ENCODE results near the gene KLHL33. TPM values are rescaled to one million over a fixed set of nuclear protein-coding genes. Genes with fewer than 3 reads are reported as not detected.

The KLHL33 gene
- total RNA-seq, 2 experiments from 2014 or later = 3.4 to 3.6 TPM

DNA sequence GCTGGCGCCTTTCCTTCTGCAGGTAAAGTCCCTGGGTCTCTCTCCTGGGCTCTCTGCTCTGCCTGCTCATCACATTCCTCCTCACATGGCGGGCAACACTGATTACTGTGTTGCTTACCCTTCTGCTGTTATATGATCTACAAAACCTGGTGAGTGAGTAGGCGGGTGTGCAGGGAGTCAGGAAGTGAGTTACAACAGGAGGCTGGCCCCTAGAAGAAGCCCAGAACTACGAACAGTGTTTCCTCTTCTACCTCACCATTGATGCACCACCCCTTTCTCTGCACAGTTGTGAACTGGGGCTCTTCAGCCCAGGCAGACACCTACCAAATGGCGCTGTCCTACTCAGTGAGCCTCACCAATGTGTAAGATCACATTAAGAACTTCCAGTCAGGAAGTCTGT is 4.9 kb upstream of the KLHL33 start:
- POLR2A ChIA-PET = interaction anchor here (0.5 to 3.1 kb wide), 6 partner anchors 11 to 25 kb away, joined by 3 to 18 read pairs (median 4); partner anchors contain the start of genes APEX1, OSGEP and PIP4P1
- Mint-ChIP-seq H3K27me3 (no peaks in the 10 kb centered on the region), H3K36me3 (peaks cover 8% of the 10 kb centered on the region), H3K4me1 (peaks cover 25% of the 10 kb centered on the region), H3K9me3 (no peaks in the 10 kb centered on the region), H3K4me3 (peak overlapping the region; percentile 82), H3K27ac (peak overlapping the region; percentile 92)
- peak; percentile 49 for DNase-seq
- ATAC-seq (ENCODE audit: low read depth) = peak; percentile 99

DNA sequence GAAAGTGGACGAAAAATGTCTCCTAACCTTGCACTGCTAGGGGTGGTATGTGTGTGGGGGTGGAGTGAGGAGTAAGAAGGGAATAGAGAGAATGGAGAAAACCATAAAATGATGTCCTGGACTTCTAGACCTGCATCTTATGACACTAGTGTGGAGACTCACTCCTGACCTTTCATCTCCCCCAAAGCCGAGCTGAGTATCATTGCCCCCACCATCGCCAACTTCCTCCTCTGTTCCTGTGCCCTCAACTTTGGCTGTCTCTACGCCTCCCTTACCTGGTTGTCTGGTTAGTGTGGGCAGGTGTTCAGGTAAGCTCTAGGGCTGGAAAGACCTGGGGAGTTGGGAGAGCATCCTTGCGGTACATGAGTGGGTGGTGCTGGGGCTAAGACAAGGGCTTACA is 4.5 kb upstream of the KLHL33 start:
- H3K4me3 Mint-ChIP-seq = peak overlapping the region; percentile 82
- no peak for ATAC-seq (ENCODE audit: low read depth)
- H3K27me3 Mint-ChIP-seq = no peaks in the 10 kb centered on the region
- peaks cover 8% of the 10 kb centered on the region for H3K36me3 Mint-ChIP-seq
- DNase-seq = no peak
- peak overlapping the region; percentile 92 for H3K27ac Mint-ChIP-seq
- H3K4me1 Mint-ChIP-seq = peaks cover 25% of the 10 kb centered on the region
- POLR2A ChIA-PET = interaction anchor here (0.9 to 3.1 kb wide), 5 partner anchors 11 to 29 kb away, joined by 3 to 18 read pairs (median 4); partner anchors contain the start of genes APEX1, OSGEP and PIP4P1
- no peaks in the 10 kb centered on the region for H3K9me3 Mint-ChIP-seq

DNA sequence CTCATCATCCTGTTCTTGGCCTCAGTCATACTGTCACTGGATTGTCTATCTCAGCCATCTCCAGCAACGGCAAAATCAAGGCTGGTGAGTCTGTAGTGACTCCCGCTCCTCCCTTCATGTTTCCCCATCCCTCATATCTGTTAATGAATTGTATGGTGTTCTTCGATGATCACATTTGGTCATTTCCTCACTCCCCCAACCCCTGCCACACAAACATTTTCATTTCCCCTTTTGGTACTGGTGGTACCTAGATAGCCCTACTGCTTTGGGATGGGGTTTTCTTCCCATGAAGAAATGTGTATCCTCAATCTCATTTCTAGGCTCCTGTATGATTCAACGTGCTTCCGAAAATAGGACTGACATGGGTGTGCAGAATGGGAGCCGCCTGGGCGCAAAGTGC is 2.7 kb upstream of the KLHL33 start:
- Mint-ChIP-seq H3K9me3 (no peaks in the 10 kb centered on the region), H3K4me3 (no peak overlapping the region), H3K27me3 (no peaks in the 10 kb centered on the region), H3K36me3 (peaks cover 8% of the 10 kb centered on the region), H3K27ac (no peak overlapping the region), H3K4me1 (peaks cover 25% of the 10 kb centered on the region)
- POLR2A ChIA-PET = interaction anchor here (0.8 kb wide), 1 partner anchor 16 kb away, joined by 3 read pairs; the partner anchor contains the start of genes APEX1 and OSGEP
- ATAC-seq (ENCODE audit: low read depth) = no peak
- DNase-seq = no peak

DNA sequence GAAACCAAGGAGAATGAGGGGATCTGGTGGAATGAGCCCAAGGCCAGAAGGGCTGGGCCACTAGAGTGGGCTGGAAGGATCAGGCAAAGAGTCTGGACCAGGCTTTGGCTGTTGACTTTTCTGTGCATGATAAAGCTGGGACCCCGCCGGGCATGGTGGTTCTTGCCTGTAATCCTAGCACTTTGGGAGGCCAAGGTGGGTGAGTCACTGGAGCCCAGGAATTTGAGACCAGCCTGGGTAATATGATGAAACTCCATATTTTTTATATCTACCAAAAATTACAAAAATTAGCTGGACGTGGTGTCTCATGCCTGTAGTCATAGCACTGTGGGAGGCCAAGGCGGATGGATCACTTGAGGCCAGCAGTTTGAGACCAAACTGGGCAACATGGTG is 393 bp upstream of the KLHL33 start:
- POLR2A ChIA-PET = interaction anchor here (0.5 kb wide), 1 partner anchor 35 kb away, joined by 3 read pairs; no protein-coding TSS in a partner anchor
- H3K4me1 Mint-ChIP-seq = peaks cover 16% of the 10 kb centered on the region
- no peaks in the 10 kb centered on the region for H3K9me3 Mint-ChIP-seq
- H3K36me3 Mint-ChIP-seq = no peaks in the 10 kb centered on the region
- DNase-seq (no peak), ATAC-seq (ENCODE audit: low read depth) (no peak)
- peaks cover 3% of the 10 kb centered on the region for H3K27me3 Mint-ChIP-seq
- H3K4me3 Mint-ChIP-seq = no peak overlapping the region
- no peak overlapping the region for H3K27ac Mint-ChIP-seq

DNA sequence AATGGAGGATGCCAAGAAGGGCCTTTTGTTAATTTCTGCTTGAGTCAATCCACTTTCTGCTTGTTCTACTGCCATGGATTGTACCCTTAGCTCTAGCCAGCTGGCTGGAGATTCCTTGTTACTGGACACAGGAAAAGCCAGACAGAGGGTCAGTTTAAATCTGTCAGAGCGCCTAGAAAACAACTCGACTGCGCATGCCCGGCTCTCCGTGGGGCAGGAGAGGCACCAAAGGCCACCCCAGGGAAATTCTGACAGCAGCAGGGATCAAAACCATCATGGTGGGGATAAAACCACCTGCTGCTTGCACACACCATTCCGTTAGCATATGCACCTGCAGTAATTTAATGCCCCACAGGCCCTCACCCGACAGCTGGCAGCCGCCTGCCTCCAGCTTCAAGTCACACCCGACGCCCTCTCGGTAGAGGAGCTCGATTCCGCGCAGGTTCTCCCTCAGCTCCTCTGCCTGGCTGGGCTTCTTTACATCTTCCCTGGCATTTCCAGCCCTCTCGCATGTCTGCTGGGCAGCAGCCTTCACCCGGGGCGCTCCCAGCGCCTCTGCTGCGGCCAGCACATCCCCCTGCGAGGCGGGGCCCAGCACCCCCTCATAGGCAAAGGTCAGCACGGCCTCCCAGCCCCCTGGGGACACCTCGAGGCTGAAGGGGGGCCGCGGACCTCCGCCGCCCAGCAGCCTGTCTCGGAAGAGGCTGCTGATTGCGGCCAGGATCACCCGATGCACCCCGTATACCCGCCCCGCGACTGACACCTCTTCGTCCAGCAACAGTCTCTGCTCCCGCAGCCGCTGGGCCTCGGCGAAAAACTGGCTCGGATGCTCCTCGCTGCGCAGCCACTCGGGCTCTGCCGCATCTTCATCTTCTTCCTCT is 1.0 kb downstream of the KLHL33 start:
- H3K4me1 Mint-ChIP-seq = peaks cover 7% of the 10 kb centered on the region
- ATAC-seq (ENCODE audit: low read depth) (no peak), DNase-seq (no peak)
- H3K27ac Mint-ChIP-seq = no peak overlapping the region
- peaks cover 3% of the 10 kb centered on the region for H3K27me3 Mint-ChIP-seq
- POLR2A ChIA-PET = interaction anchor here (1.2 kb wide), 1 partner anchor 92 kb away, joined by 3 read pairs; no protein-coding TSS in a partner anchor
- H3K9me3 Mint-ChIP-seq = no peaks in the 10 kb centered on the region
- H3K4me3 Mint-ChIP-seq = no peak overlapping the region
- H3K36me3 Mint-ChIP-seq = no peaks in the 10 kb centered on the region

DNA sequence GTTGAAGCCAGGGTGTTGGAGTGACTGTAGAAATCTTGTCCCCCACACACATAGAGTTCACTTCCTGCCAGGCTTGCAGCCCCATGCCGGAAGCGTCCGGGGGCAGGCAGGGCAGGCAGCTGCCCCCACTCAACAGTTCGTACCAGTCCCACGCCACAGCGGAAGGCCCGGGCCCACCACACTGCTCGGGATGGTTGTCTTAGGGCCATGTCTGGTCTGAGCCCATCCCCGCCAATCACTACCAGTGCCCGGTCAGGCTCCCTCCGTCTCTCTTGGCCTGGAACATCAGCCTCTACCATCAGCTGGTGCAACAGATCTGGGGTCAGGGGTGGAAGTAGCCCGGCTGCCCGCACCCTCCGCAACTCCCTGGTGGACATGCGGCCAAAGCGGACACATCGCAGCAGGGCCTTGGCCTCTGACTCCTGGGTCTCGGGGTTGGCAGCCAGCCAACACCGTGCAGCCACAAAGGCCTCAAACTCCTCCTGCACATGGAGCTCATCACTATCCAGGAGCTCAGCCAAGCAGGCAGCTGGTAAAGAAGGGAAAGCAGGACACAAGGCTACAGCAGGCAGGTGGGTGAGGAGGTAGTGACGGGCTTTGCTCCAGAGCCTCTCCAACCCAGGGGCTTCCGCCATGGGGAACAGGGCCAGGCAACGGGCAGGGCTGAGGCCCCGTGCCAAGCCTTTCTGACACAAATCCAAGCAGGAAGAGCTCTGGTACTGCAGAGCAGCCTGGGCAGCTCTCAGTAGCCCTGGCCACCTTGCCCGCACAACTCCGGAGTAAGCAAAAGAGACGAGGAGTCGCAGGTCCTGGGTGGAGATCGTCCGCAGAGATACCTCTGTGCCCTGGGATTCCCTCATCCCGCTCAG is 5.9 kb downstream of the KLHL33 start:
- DNase-seq (peak; percentile 67), ATAC-seq (ENCODE audit: low read depth) (peak; percentile 82)
- Mint-ChIP-seq H3K4me3 (peak overlapping the region; percentile 83), H3K4me1 (peaks cover 33% of the 10 kb centered on the region), H3K27me3 (peaks cover 3% of the 10 kb centered on the region), H3K36me3 (peaks cover 12% of the 10 kb centered on the region), H3K9me3 (no peaks in the 10 kb centered on the region), H3K27ac (peak overlapping the region; percentile 94)
- POLR2A ChIA-PET = interaction anchor here (1.4 to 4.3 kb wide), 7 partner anchors 11 to 87 kb away, joined by 4 to 35 read pairs (median 10); partner anchors contain the start of genes APEX1, OSGEP, PARP2 and PIP4P1

DNA sequence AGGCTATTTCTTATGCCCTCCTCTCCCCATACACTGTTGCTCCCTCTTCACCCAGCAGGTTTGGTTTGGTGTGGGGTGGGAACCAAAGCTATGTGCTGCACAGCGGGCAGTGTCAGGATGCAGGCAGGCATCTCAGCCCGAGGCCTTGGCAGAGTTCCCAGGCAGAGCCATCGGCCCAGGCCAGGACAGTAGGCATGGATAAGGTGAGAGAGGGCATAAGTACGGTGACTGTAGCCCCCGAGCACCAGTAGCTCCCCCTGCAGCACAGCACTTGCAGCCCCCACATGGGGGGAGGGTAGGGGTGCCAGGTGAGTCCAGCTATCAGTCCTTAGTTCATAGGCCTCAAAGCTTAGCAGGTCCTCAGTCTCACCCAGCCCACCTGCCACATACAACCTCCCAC is 7.2 kb downstream of the KLHL33 start:
- peaks cover 36% of the 10 kb centered on the region for H3K4me1 Mint-ChIP-seq
- H3K4me3 Mint-ChIP-seq = peak overlapping the region; percentile 83

DNA sequence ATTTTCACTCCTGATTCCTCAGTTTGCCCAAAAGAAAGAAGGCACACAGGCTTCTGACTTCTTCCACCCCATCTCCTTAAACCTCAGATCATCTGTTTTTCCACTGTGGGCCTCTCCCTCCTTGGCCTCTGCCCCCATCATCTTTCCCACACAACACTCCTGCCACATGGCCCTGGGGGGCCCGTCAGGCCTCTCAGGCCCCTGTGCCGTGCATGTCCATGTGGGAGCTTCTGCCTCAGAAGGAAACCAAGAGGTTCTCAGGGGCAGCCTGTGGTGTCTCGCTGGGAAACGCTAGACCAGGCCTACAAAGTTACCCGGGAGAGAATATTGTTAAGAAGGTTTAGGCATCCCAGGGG is 8.0 kb downstream of the KLHL33 start:
- H3K4me1 Mint-ChIP-seq = peaks cover 36% of the 10 kb centered on the region
- POLR2A ChIA-PET = interaction anchor here (1.5 to 4.3 kb wide), 5 partner anchors 11 to 85 kb away, joined by 6 to 35 read pairs (median 10); partner anchors contain the start of genes APEX1, OSGEP, PARP2 and PIP4P1
- peak overlapping the region; percentile 83 for H3K4me3 Mint-ChIP-seq
- no peaks in the 10 kb centered on the region for H3K9me3 Mint-ChIP-seq
- peak overlapping the region; percentile 94 for H3K27ac Mint-ChIP-seq
- H3K27me3 Mint-ChIP-seq = peaks cover under 1% of the 10 kb centered on the region
- H3K36me3 Mint-ChIP-seq = peaks cover 15% of the 10 kb centered on the region
- DNase-seq (peak; percentile 41), ATAC-seq (ENCODE audit: low read depth) (peak; percentile 23)

More for the DNA sequence above, 7.2 kb downstream of the KLHL33 start:
- POLR2A ChIA-PET = interaction anchor here (0.6 to 4.3 kb wide), 9 partner anchors 12 to 191 kb away, joined by 3 to 35 read pairs (median 9); partner anchors contain the start of genes APEX1, OSGEP, PARP2 and PIP4P1
- no peak for DNase-seq
- ATAC-seq (ENCODE audit: low read depth) = no peak
- Mint-ChIP-seq H3K36me3 (peaks cover 15% of the 10 kb centered on the region), H3K9me3 (no peaks in the 10 kb centered on the region), H3K27me3 (peaks cover 3% of the 10 kb centered on the region), H3K27ac (peak overlapping the region; percentile 94)

DNA sequence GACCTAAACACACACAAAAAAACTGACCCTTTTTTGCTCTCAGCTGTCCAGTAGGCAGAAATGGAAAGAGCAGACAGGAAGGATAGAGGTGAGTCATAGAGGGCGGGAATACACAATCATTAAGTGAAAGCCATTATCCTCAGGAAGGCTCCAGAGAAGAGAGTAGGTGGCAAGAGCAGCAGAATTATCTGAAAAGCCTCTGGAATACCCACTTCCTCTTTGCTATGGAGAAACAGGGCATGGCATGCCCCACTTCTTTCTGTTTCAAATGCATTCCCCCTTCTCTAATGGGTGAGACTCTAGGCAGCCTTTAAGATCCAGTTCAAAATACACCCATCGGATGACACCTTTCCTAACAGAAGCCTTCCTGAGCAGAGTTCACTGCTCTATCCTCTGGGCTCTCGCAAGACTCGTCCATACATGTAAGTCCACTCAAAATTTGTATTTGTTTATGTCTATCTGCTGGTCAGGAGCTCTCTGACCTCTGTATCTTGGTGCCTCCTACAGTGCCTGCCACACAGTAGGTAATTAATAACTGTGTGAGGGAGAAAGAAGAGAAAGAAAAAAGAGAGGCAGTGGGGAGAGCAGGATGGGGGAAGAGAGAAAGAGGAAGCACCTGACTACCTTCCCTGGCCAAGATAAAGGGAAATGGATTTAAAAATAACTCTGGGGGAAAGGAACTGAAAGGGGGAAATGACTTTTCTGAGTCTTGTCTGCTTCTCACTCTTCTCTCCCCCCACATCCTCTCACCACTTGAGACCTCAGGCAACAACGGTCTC is 8.5 kb downstream of the KLHL33 start:
- H3K4me1 Mint-ChIP-seq = peaks cover 36% of the 10 kb centered on the region
- POLR2A ChIA-PET = interaction anchor here (0.8 to 4.3 kb wide), 4 partner anchors 12 to 43 kb away, joined by 4 to 35 read pairs (median 17); partner anchors contain the start of genes APEX1, OSGEP, PIP4P1 and PNP
- H3K4me3 Mint-ChIP-seq = peak overlapping the region; percentile 83
- DNase-seq (no peak), ATAC-seq (ENCODE audit: low read depth) (peak; percentile 66)
- H3K27ac Mint-ChIP-seq = peak overlapping the region; percentile 94
- no peaks in the 10 kb centered on the region for H3K9me3 Mint-ChIP-seq
- H3K27me3 Mint-ChIP-seq = no peaks in the 10 kb centered on the region
- H3K36me3 Mint-ChIP-seq = peaks cover 15% of the 10 kb centered on the region

DNA sequence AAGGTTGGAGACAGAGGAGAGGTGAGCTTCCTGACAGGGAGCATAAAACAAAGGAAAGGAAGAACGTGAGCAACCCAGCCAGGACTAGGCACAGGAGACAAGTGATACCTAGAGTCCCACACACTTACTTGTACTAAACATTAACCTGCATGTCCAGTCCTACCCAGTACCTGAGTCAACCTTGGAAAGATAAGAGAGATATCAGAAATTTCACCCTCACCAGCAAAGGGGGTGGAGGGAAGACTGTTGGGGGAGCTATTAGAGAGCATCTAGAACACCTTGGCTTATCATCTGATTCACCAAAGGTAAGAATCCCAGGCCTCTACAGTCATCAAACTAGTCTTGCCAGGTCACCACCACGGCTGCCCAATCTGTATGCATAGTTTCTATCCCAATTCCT is 11.1 kb downstream of the KLHL33 start:
- Mint-ChIP-seq H3K36me3 (peaks cover 15% of the 10 kb centered on the region), H3K27me3 (no peaks in the 10 kb centered on the region), H3K4me3 (no peak overlapping the region), H3K27ac (no peak overlapping the region), H3K9me3 (no peaks in the 10 kb centered on the region), H3K4me1 (peaks cover 33% of the 10 kb centered on the region)
- DNase-seq (no peak), ATAC-seq (ENCODE audit: low read depth) (no peak)
- POLR2A ChIA-PET = no interaction called here

DNA sequence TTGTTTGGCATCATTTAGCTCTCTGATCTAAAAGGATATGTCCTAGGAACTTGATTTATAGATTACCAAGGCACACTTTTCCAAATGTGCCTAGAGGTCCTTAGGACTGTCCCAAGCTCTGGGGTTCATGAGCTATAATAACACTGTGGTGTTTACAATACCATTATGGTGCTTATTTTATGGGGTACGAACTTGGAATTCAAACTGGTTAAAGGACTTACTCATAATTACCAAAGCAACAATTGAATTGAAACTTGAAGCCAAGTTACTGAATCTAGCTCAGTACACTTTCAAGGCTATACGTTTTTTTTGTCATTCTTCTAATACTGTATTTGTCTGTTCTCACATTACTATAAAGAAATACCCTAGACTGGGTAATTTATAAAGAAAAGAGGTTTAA is 13.1 kb downstream of the KLHL33 start:
- no peak overlapping the region for H3K4me3 Mint-ChIP-seq
- POLR2A ChIA-PET = interaction anchor here (1.6 kb wide), 1 partner anchor 33 kb away, joined by 7 read pairs; the partner anchor contains the start of gene APEX1
- ATAC-seq (ENCODE audit: low read depth) (no peak), DNase-seq (no peak)
- peaks cover 9% of the 10 kb centered on the region for H3K36me3 Mint-ChIP-seq
- no peaks in the 10 kb centered on the region for H3K9me3 Mint-ChIP-seq
- peaks cover 18% of the 10 kb centered on the region for H3K4me1 Mint-ChIP-seq
- H3K27ac Mint-ChIP-seq = no peak overlapping the region
- H3K27me3 Mint-ChIP-seq = no peaks in the 10 kb centered on the region

DNA sequence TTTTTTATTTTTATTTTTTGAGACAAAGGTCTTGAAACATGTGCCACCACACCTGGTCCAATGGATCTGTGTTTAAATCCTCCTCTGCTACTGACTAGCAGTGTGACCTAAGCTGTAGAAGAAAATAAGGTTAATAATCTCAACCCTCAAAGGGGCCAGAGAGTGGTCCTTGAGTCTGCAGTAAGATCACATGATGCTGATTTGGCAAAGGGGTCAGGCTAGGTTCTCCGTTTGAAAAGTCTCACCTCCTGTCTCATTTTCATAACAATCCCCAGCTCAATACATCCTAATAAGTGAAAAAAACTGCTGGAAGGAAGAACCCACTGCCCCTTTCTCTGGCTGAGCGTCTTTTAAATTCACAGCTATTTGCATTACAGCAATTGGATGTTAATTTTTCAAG is 14.7 kb downstream of the KLHL33 start:
- DNase-seq (no peak), ATAC-seq (ENCODE audit: low read depth) (no peak)
- Mint-ChIP-seq H3K27ac (no peak overlapping the region), H3K36me3 (peaks cover 8% of the 10 kb centered on the region), H3K9me3 (no peaks in the 10 kb centered on the region), H3K4me3 (no peak overlapping the region), H3K27me3 (no peaks in the 10 kb centered on the region), H3K4me1 (peaks cover 11% of the 10 kb centered on the region)
- POLR2A ChIA-PET = interaction anchor here (1.6 kb wide), 1 partner anchor 34 kb away, joined by 7 read pairs; the partner anchor contains the start of gene APEX1

Data from activated naive CD8-positive, alpha-beta T cell treated with anti-CD3 and anti-CD28 coated beads, Interleukin-2, amount 10 ng/mL, durations not matched to agents 7 days and 5 days (primary cell).